22Rv1 (cell line): ENCODE measurements around the gene BRD7.

ENCODE experiments used
- H3K27ac ChIP-seq: fragments of 450-650 bp; 2 replicates; pipeline ENCODE4 v1.5.1; 2017
- CTCF ChIP-seq: fragments of 450-650 bp; IDR thresholded peaks from 2 replicates; pipeline ENCODE4 v1.5.1; 2017; ENCODE audit warnings: mild to moderate bottlenecking
- ZFX ChIP-seq: fragments of 450-650 bp; IDR thresholded peaks from 2 replicates; pipeline ENCODE4 v1.6.1; 2017; ENCODE audit warnings: antibody characterized with exemption, borderline replicate concordance

BRD7 gene

GRCh38 chr16:50300942-50301625, 67.7 kb downstream of the BRD7 start:
- TF ChIP-seq ZFX = no peak
- TF ChIP-seq CTCF = no peak
- H3K27ac ChIP-seq = no peak overlapping the region

GRCh38 chr16:50299508-50300105, 69.2 kb downstream of the BRD7 start:
- TF ChIP-seq CTCF (no peak), ZFX (no peak)
- no peak overlapping the region for H3K27ac ChIP-seq

GRCh38 chr16:50298591-50299507, 69.9 kb downstream of the BRD7 start:
- H3K27ac ChIP-seq = no peak overlapping the region

GRCh38 chr16:50298075-50298460, 70.7 kb downstream of the BRD7 start:
- no peak for TF ChIP-seq ZFX
- TF ChIP-seq CTCF = no peak
- H3K27ac ChIP-seq = no peak overlapping the region

More at GRCh38 chr16:50298591-50299507, 69.9 kb downstream of the BRD7 start:
- no peak for TF ChIP-seq CTCF
- TF ChIP-seq ZFX = no peak

GRCh38 chr16:50297301-50298074, 71.3 kb downstream of the BRD7 start:
- H3K27ac ChIP-seq = no peak overlapping the region
- TF ChIP-seq CTCF (no peak), ZFX (no peak)

GRCh38 chr16:50296807-50297206, 72.0 kb downstream of the BRD7 start:
- no peak overlapping the region for H3K27ac ChIP-seq
- TF ChIP-seq ZFX (no peak), CTCF (no peak)
